HepG2 (cell line): ENCODE data around the gene ENO4.

Source experiments
- MYNN ChIP-seq: sonication (generic); formaldehyde crosslinking; IDR thresholded peaks from 2 replicates; pipeline ENCODE4 v1.4.0; 2020; ENCODE audit warnings: mild to moderate bottlenecking, low read depth, missing genetic modification reagents
- POLR2A ChIP-seq, 2 experiments: IDR thresholded peaks; 2 replicates each; pipeline ENCODE4 v1.6.1; 2011; ENCODE audit warnings: low read depth in 2 of 2, low read length in 2 of 2, mild to moderate bottlenecking in 1 of 2, moderate library complexity in 1 of 2; ENCODE audit not compliant: insufficient read depth in 1 of 2
- ZFP1 ChIP-seq: IDR thresholded peaks from 2 replicates; pipeline ENCODE4 v1.6.1; 2016
- TF ChIP-seq, protein P1 (sequence below): fragments of 450-650 bp; IDR thresholded peaks from 2 replicates; pipeline ENCODE4 v1.6.1; 2016

DNA sequence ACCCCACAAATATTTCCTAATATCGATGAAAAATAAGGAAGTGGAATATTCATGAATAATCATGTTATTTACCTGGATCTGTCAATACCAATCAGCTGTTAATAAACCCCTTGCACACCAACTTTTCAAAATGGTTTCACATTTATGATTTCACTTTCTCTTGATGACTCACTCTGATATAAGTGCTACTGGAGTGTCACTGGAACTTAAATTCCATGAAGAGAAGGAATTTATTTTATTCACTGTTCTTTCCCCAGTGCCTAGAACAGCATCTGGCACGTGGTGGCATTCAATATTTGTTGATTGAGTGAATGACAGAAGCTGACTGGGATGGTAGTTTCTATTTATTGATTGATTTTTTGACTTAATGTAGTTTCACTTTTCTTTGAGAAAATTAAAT, 3.5 kb upstream of the ENO4 start:
- TF ChIP-seq, protein P1, sequence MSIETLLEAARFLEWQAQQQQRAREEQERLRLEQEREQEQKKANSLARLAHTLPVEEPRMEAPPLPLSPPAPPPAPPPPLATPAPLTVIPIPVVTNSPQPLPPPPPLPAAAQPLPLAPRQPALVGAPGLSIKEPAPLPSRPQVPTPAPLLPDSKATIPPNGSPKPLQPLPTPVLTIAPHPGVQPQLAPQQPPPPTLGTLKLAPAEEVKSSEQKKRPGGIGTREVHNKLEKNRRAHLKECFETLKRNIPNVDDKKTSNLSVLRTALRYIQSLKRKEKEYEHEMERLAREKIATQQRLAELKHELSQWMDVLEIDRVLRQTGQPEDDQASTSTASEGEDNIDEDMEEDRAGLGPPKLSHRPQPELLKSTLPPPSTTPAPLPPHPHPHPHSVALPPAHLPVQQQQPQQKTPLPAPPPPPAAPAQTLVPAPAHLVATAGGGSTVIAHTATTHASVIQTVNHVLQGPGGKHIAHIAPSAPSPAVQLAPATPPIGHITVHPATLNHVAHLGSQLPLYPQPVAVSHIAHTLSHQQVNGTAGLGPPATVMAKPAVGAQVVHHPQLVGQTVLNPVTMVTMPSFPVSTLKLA, result no peak
- no peak for TF ChIP-seq ZFP1
- TF ChIP-seq MYNN (CRISPR knock-in tag), result no peak
- no peak for TF ChIP-seq POLR2A (IDR thresholded peaks at IDR 0.05; ENCODE audit: insufficient read depth in 1 of 2, low read depth in 2 of 2, low read length in 2 of 2)
